HepG2 (cell line): Measurements from ENCODE around the gene BACH2.

Source experiments
- CTCF ChIP-seq: sonication (generic); formaldehyde crosslinking; IDR thresholded peaks from 2 replicates; pipeline ENCODE4 v1.5.0; 2020; ENCODE audit warnings: mild to moderate bottlenecking, missing genetic modification reagents, moderate library complexity
- ETV6 ChIP-seq: sonication (generic); formaldehyde crosslinking; conservative IDR thresholded peaks from 2 replicates; pipeline ENCODE4 v1.4.0; 2020; ENCODE audit warnings: missing genetic modification reagents
- FOXJ3 ChIP-seq: sonication (generic); formaldehyde crosslinking; IDR thresholded peaks from 2 replicates; pipeline ENCODE4 v1.4.0; 2020; ENCODE audit warnings: missing genetic modification reagents, mild to moderate bottlenecking, borderline replicate concordance
- GABPA ChIP-seq, 2 experiments: IDR thresholded peaks; 2 replicates each; pipeline ENCODE4 v1.6.1; 2011 to 2016; ENCODE audit warnings: low read depth in 2 of 2, low read length in 1 of 2, missing biosample characterization in 1 of 2, missing genetic modification characterization in 1 of 2
- HCFC1 ChIP-seq: fragments of 150-350 bp; IDR thresholded peaks from 2 replicates; pipeline ENCODE4 v1.6.1; 2014; ENCODE audit warnings: low read depth, low read length
- MXI1 ChIP-seq: IDR thresholded peaks from 3 replicates; pipeline ENCODE4 v1.6.1; 2012; ENCODE audit warnings: low read depth, low read length, inconsistent platforms, borderline replicate concordance
- PCBP1 ChIP-seq: fragments of 200-400 bp; formaldehyde crosslinking; IDR thresholded peaks from 2 replicates; pipeline ENCODE4 v1.6.1; 2017; ENCODE audit warnings: mild to moderate bottlenecking, low read depth, low read length, borderline replicate concordance
- SIN3A ChIP-seq: IDR thresholded peaks from 2 replicates; pipeline ENCODE4 v1.6.1; 2011; ENCODE audit warnings: low read depth, mild to moderate bottlenecking, control low read depth, low read length, borderline replicate concordance
- SP2 ChIP-seq: sonication (generic); formaldehyde crosslinking; IDR thresholded peaks from 2 replicates; pipeline ENCODE4 v1.5.1; 2020; ENCODE audit warnings: mild to moderate bottlenecking, missing genetic modification reagents
- TFE3 ChIP-seq: IDR thresholded peaks from 2 replicates; pipeline ENCODE4 v1.6.1; 2016
- ZNF350 ChIP-seq: sonication (generic); formaldehyde crosslinking; IDR thresholded peaks from 2 replicates; pipeline ENCODE4 v1.4.0; 2020; ENCODE audit warnings: mild to moderate bottlenecking, low read depth, missing genetic modification reagents, borderline replicate concordance

- TF ChIP-seq SP2 (CRISPR knock-in tag) (no peak), PCBP1 (no peak), CTCF (CRISPR knock-in tag) (no peak), ETV6 (CRISPR knock-in tag) (no peak), GABPA (IDR thresholded peaks at IDR 0.05; ENCODE audit: low read depth, low read length) (no peak), GABPA (CRISPR knock-in tag; IDR thresholded peaks at IDR 0.05; ENCODE audit: low read depth) (no peak), TFE3 (CRISPR knock-in tag) (no peak), HCFC1 (no peak), FOXJ3 (CRISPR knock-in tag) (no peak), SIN3A (no peak), ZNF350 (CRISPR knock-in tag) (no peak), MXI1 (no peak)
Measured at GRCh38 chr6:90217506-90218127, 79.0 kb downstream of the BACH2 start.
